Iris pigment epithelial cell (primary cell): ENCODE data around the gene ADAMTSL1.

ENCODE experiments used
- DNase-seq: peaks from one replicate; pipeline ENCODE4 v3.0.0-alpha.2; 2011; ENCODE audit warnings: low read depth

ADAMTSL1 gene

GRCh38 chr9:18739127-18739526 is 265.2 kb downstream of the ADAMTSL1 start:
- no peak for DNase-seq

GRCh38 chr9:18739641-18740318 is 265.8 kb downstream of the ADAMTSL1 start:
- no peak for DNase-seq

GRCh38 chr9:18741359-18741758 is 267.4 kb downstream of the ADAMTSL1 start:
- no peak for DNase-seq

- no peak for DNase-seq
Observed at GRCh38 chr9:18741945-18742344, 268.0 kb downstream of the ADAMTSL1 start.

- DNase-seq, result no peak
Observed at GRCh38 chr9:18743421-18743820, 269.5 kb downstream of the ADAMTSL1 start.

GRCh38 chr9:18743971-18744370 is 270.0 kb downstream of the ADAMTSL1 start:
- peak; percentile 72 for DNase-seq

GRCh38 chr9:18745710-18746109 is 271.8 kb downstream of the ADAMTSL1 start:
- no peak for DNase-seq

- DNase-seq, result no peak
Observed at GRCh38 chr9:18746631-18747030, 272.7 kb downstream of the ADAMTSL1 start.

GRCh38 chr9:18747595-18747994 is 273.6 kb downstream of the ADAMTSL1 start:
- no peak for DNase-seq

GRCh38 chr9:18748251-18748701 is 274.3 kb downstream of the ADAMTSL1 start:
- peak; percentile 61 for DNase-seq

GRCh38 chr9:18749711-18750110 is 275.8 kb downstream of the ADAMTSL1 start:
- no peak for DNase-seq

GRCh38 chr9:18753904-18754303 is 280.0 kb downstream of the ADAMTSL1 start:
- DNase-seq, result no peak

GRCh38 chr9:18754537-18754936 is 280.6 kb downstream of the ADAMTSL1 start:
- no peak for DNase-seq

- DNase-seq, result no peak
Observed at GRCh38 chr9:18755263-18755662, 281.3 kb downstream of the ADAMTSL1 start.

- no peak for DNase-seq
Observed at GRCh38 chr9:18756712-18757125, 282.8 kb downstream of the ADAMTSL1 start.

GRCh38 chr9:18759827-18760226 is 285.9 kb downstream of the ADAMTSL1 start:
- no peak for DNase-seq

GRCh38 chr9:18761742-18762300 is 287.9 kb downstream of the ADAMTSL1 start:
- DNase-seq, result no peak

- no peak for DNase-seq
Observed at GRCh38 chr9:18766989-18767550, 293.1 kb downstream of the ADAMTSL1 start.

GRCh38 chr9:18768951-18769622 is 295.1 kb downstream of the ADAMTSL1 start:
- DNase-seq, result no peak

GRCh38 chr9:18770131-18770908 is 296.4 kb downstream of the ADAMTSL1 start:
- no peak for DNase-seq

- no peak for DNase-seq
Observed at GRCh38 chr9:18771011-18771410, 297.1 kb downstream of the ADAMTSL1 start.

GRCh38 chr9:18771763-18772162 is 297.8 kb downstream of the ADAMTSL1 start:
- DNase-seq, result no peak
